HG02973 (cell line): ENCODE data around the gene SPCS3.
"Not testable (repeated sequence)": the region's sequence is repeated elsewhere in the genome, so short reads cannot be mapped to it uniquely, and the experiment has no call there.

Experiments used
- ATAC-seq: cut with Tn5 transposase; IDR thresholded peaks from one replicate; pipeline ENCODE4 v1.9.1; 2021; ENCODE audit warnings: moderate library complexity; ENCODE audit not compliant: unreplicated experiment

SPCS3 gene

DNA sequence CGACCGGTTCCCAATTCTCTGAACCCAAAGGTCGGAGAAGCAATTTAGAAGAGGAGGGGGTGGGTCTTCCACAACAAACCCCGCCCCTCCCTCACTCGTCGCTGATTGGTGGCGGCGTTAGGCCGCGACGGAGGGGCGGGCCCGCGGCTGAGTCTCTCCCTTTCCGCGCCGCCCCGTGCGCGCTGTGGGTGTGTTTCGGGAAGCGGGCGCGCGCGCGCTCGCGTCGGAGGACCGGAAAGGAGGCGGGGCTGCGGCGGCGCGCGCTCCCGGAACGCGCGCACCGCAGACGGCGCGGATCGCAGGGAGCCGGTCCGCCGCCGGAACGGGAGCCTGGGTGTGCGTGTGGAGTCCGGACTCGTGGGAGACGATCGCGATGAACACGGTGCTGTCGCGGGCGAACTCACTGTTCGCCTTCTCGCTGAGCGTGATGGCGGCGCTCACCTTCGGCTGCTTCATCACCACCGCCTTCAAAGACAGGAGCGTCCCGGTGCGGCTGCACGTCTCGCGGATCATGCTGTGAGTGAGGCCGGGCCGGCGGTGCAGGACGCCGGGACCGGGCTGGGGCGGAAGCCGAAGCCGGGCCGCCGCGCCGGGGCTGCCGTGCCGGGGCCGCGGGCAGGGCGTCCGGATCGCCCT lies at the start of gene SPCS3:
TSS of gene SPCS3 (plus strand) at position 263 of the 636 bp plus-strand sequence. CDS start at position 374, 111 bp downstream.
- ATAC-seq = peak; percentile 91

DNA sequence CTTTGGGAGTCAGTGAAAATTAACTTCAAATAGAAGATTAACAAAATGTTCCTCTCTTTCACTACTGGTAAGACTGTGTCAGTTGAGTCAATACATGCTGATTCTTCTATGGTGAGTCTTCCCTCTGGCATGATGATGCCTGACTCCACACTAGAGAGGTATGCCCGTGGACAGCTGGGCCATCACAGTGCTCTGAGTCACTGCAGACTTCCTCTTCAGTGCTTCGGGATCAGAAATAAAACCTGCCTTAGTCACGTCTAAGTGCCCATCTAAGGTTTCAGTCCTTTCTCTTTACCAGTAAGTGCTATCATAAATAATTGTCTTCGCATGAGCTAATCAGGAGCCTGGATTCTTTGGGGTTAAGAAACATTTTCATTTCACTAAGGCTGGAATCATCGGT lies 49.1 kb upstream of the SPCS3 start:
- no peak for ATAC-seq

DNA sequence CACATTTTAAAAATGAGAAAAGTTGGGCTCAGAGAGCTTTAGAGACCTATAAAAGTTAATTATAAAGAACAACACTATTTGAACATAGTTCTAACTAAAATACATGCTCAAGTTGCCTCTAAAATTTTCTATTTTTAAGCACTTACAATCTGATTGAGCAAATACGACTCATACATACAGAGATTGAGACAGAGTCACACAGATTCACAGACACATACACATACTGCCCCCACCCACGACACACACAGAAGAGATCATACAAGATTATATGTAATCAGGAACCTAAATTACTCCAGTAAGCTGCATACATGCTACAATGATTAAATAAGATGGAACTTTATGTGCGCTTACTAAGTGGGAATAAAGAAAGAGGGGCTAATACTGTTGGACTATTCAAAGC lies 48.0 kb upstream of the SPCS3 start:
- ATAC-seq = no peak

DNA sequence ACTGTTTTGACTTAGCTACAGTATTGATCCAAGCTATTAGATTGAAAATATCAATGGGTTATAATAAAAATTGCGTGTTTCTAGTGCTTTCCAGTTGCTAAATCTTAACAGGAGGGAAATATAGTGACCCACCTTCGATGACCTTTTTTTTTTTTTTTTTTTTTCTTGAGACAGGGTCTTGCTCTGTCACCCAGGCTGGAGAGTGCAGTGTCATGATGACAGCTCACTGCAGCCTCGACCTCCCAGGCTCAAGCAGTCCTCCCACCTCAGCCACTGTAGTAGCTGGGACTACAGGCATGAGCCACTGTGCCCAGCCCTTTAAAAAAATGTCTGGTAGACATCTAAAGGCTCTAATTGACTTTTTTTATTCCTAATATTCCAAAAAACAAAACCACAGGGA lies 47.0 kb upstream of the SPCS3 start:
- ATAC-seq = no peak

DNA sequence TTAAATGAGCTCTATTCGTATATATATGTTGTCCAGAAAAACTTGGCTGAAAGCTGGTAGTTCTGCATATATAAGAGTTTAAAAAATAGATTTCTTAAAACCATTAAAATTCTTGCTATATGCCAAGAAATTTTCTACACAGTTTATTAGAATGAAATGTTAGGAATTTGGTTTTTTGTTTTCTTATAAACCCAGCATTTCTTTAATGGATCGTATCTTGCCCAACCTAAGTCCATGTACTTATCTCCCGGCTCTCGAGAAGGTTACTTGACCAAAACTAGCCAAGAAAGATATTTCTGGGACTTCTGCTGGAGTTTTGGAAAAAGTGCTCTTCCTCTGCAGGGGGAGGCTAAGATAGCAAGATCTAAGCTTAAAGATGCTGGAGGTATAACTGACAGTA lies 46.0 kb upstream of the SPCS3 start:
- ATAC-seq = no peak

DNA sequence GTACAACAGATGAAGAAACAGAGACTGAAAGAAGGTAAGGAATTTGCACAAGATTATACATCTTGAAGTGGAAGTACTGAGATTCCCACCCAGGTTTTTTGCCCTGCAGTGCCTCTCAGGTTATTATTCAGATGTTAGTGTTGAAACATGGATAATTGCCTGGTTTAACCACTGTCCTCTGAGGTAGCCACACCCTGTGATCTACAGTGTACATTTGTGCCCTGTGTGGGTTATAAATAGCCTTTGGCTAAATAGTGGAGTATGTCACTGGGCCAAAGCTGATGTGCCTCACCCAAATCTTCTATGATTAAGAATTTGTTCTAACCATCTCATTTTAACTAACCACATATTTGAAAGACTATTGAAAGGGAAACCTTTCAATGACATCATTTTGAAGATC lies 45.3 kb upstream of the SPCS3 start:
- no peak for ATAC-seq

DNA sequence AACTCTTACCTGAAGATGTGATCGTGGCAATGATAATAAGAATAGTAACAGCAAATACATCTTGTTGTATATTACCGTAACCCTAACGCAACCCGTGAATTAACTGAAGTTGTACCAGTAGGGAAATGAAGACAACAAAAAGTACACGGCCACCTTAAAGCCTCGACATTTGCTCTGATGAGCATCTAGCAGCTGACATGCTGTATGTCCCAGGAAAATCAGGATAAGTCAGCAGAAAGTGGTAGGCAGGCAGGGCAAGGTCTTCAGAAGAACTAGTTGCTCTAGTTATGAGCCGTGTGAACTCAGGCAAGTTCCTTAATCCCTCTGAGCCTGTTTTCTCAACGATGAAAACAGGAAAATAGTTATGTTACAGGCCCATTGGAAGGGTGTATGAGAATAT lies 43.1 kb upstream of the SPCS3 start:
- ATAC-seq = no peak

DNA sequence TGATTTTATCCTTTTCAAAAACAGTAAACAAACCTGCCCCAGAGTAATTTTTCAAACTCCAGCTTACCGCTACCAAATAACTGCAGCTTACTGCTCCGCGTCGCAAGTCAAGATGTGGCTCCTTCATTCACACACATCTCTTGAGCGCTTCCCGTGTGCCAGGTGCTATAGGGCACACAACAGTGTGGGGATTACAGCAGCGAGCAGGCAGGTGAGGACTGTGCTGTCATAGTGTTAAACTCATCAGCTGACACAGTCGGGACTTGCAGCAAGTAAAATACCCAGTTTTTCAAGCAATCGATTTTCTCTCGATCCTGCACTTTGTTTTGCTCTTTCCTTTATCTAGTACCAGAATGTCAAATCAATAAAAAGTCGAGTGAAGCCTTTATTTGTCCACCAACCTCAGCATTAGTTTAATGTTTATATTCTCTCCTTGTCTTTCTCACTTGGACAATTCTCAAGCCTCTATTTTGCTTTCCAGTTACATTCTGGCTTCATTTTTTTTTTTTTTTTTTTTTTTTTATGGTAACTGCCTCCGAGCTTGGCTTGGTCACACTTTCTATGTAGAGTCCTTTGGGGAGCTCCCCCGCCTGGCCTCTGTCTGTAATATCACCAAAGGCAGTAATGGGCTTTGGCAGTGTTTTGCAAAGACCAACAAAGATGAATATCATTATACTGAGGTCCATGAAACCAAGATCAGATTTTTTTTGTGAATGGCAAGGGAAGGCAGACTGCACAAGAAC lies 42.4 kb upstream of the SPCS3 start:
- peak; percentile 88 for ATAC-seq

DNA sequence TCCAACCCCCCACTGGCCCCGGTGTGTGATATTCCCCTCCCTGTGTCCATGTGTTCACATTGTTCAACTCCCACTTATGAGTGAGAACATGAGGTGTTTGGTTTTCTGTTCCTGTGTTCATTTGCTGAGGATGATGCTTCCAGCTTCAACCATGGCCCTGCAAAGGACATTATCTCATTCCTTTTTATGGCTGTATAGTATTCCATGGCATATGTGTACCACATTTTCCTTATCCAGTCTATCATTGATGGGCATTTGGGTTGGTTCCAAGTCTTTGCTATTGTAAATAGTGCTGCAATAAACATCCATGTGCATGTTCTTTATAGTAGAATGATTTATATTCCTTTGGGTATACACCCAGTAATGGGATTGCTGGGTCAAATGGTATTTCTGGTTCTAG lies 40.2 kb upstream of the SPCS3 start:
- ATAC-seq = not testable (repeated sequence)

DNA sequence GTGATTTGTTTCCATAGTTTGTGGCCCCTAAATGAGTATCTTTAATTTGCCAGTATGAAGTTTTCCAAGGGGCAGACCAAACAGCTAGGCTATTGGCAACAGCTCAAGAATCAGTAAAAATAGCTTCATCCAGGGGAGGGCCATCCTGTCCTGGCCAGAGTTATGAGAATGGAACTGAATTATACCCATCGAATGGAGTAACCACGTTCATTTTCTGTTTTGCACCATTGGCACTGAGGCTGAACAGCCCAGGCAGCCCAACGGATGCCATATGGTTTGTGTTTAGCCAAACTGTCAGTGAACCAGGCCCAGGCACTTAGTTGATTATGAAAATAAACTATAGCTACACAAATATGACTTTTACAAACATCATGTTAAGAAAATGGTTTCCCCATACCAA lies 33.0 kb upstream of the SPCS3 start:
- ATAC-seq = no peak

DNA sequence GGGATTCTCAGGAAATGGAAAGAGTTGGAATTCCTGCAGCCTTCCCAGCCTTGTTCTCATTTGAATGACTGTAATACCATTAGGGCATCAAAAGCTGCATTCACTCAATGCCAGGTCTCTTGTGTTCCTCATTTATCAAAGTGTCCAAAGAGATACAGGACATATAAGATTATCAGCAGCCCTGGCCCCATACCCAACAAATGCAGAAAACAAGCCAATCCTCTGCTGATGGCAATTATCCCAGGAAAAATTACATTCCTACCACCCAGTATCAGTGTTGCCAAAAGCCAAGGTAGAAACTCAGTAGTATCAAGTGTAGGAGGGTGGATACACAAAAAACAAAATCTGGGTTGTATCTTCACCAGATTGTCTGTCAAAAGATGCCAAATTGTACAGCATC lies 32.2 kb upstream of the SPCS3 start:
- no peak for ATAC-seq

DNA sequence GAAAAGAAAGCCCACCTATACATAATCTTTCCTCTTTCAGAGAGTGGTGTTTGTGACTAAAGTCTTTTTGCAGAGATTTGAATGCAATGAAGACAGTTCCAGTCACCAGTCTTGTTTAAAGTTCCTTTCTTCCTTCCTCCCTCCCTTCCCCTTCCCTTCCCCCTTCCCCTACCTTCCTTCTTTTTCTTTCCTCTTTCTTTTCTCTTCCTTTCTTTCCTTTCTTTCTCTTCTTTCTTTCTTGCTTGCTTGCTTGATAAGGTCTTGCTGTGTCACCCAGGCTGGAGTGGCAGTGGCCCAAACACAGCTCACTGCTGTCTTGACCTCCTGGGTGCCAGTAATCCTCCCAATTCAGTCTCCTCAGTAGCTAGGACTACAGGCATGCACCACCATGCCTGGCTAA lies 31.7 kb upstream of the SPCS3 start:
- no peak for ATAC-seq

DNA sequence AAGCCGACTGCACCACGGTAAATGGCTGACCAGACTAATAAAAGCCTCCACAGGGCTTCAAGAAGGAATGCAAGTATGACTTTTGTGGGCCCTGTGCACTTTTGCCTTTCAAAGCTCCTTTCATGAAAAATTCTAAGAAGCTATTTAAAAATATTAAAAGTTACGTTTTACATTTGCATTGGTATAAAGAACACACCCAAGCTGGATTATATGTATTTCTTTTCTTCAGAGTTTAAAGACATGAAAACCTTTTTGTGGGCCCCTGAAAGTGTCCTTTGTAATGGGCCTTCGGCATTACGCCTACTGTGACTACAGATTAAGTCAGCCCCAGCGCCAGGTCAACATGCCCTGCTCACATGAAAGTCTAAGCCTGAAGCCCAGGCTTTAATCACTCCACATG lies 30.2 kb upstream of the SPCS3 start:
- ATAC-seq = no peak

DNA sequence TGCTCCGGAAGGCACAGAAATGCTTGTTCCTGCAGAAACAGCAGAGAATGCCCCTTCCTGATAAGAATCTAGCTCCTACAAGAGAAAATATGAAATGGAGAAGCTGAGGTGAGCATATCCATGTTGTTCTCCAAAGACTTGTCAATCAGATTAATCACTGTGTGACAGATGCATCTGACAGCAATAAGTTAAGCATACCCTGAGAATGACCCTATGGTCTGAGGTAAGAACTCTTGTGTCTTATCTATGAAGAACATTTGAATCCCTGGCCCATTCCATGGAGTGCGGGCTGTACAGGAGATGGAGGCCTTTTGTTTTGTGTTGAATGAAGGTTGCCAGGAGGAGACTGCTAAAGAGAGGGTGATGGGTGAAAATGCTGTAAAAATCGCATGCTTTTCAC lies 29.2 kb upstream of the SPCS3 start:
- no peak for ATAC-seq

DNA sequence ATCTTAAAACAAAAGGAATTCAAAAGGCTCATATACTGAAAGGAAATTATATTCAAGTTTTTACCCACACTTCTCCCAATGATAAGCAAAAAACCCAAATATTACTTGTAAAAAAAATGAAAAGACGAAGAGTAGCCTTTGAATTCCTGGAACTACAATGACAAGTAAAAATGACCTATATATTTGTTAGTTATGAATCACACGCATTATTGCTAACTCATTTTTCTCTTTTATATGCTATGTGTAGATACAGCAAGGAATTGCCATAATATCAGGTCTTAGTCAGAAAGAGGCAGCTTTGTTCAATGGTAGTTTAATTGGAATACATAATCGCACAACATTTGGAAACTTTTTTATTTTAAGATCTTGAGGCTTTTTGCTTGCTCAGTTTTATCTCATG lies 28.0 kb upstream of the SPCS3 start:
- no peak for ATAC-seq

DNA sequence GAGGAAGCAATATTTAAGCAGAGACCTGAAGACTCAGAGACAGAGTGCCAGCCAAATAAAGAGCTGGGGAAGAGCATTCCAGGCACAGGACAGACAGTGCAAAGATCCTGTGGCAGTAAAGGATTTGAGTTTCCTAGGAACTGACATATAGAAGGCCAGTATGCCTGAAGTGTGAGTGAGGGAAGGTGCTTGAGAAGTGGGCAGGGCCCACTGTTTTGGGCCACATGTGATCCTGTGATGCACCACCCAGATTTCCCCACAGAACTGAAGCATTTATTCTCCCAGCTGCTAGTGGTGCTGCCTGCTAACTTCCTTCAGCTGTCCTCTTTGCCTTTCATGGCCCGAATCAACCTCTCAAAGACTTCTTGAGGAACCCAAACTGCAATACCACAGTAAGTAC lies 26.8 kb upstream of the SPCS3 start:
- no peak for ATAC-seq

DNA sequence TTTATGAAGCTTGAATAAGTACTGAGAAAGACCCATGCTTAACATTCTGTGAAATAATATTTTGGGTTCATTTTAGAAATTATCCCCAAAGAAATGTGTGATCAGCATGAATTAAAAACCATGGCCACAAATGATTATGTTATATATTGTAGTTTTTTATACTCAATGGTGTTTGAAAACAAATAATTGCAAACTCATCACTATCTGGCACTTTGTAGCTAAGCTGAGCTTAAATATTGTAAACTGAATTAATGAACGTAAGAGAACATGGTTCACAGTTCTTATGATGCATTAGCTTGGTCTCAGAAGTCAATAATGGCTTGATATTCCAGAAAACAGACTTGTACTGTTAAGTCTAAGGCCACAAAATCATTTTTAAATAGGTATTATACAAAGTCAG lies 26.1 kb upstream of the SPCS3 start:
- ATAC-seq = no peak

DNA sequence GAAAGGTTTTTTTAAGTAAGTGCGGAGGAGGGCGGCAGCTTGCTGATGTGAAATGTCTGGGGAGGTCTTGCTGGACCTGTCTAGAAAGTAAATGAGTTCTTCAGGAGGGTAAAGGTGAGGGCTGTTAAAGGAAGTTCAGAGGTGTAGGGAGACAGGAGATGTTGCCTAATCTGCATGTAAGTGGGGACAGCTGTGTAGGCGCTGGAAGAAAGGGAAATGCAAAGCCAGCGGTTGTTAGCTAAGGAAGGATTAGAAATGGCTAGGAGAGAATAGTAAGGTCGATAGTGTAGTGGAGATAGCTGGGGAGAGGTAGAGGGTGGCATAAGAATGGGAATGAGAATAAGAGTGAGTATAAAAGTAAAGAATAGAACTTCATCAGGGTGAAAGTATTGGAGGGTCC lies 23.9 kb upstream of the SPCS3 start:
- ATAC-seq = not testable (repeated sequence)

DNA sequence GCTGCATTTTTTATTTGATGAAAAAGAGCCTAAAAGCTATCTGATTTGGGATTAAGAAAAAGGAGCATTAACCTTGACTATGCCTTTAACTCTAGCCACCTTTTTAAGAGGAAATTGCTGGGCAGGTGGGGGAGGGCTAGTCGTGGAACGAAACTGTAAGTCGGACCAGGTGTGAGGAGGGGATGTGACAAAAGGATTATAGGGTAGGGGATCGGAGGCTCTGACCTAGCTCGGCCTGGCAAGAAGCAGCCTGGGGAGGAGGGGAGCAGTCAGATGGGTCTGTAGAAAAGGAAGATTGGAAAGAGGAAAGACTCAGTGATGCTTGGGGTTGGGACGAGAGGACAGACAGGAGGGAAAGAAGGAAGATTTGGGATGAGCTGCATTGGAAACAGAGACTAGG lies 21.1 kb upstream of the SPCS3 start:
- ATAC-seq = no peak

DNA sequence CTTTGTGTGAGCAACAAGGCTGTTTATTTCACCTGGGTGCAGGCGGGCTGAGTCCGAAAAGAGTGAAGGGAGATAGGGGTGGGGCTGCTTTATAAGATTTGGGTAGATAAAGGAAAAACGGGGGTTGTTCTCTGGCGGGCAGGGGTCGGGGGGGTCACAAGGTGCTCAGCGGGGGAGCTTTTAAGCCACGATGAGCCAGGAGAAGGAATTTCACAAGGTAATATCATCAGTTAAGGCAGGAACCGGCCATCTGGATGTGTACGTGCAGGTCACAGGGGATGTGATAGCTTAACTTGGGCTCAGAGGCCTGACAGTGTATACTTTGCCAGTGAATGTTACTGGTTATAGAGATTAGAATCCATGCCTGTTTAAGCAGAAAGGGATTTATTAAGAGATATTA lies 19.7 kb upstream of the SPCS3 start:
- no peak for ATAC-seq

DNA sequence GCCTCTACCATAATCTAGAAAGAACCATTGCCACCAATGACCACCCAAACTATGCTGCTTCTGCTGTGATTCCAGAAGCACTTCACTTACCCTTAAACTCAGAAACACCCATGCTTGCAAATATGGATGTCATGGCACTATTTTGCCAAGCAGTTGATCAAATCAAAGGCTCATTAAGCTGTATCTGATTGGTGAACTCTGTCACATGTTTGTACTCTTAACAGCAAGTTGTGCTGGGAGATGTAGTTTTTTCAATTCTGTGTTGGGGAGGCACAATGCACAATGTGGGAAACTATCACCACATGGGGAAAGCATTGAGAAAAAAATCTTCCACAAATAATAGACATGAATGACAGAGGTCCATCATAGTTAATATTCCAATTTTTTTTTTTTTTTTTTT lies 19.2 kb upstream of the SPCS3 start:
- no peak for ATAC-seq

DNA sequence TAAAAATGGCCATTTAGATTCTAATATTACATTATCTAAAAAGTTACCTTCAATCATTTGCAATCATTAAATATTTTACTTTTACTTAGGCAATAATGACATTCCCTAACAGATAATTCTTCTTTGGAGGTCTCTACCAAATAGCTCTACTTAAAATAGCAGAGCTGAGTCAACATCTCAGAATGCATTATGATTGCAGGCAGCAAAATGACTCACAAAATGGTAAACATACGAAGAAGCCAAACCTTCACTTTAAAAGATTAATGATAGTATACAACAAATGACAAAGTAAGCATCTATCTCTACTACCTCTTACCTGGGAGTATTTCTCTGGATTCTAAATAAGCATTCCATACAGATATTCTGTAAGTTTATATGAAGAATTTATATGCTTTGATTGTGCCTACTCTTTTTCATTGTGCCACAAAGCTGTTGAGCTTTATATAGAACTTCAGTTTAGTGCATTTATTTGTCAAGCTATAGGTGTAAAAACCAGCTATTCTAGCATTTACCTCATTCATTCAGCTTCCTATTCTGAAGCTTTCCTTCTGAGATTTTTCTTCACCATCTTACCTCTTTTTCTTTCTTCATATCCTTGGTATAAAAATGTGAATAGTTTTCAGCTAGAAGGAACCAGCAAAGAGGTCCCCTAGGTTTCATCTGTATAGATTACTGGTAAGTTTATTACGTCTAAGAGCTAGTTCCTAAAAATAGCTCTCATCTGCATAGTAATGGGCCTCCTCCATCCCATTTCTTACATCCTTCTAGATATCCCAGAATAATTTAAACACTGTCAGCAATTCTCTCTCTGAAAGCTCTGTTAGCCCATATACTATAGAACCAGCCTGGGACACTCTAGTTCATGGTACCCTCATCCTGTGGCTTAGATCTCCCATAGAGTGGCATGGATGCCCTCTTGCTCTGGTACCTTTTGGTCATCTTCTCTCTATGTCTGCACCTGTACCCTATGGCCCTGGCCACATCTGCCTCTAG lies 17.2 kb upstream of the SPCS3 start:
- ATAC-seq = no peak
